Left lung (tissue), 10 donors: ENCODE data around the gene PRKD3. TPM values are rescaled to one million over a fixed set of nuclear protein-coding genes. Genes with fewer than 3 reads are reported as not detected.
A peak's percentile ranks its signal among the peaks of the same experiment; 100 is the strongest.

Experiments used
- ATAC-seq: fragments of 200-7000 bp; cut with Tn5 transposase; one replicate; pipeline ENCODE4 v1.9.1; 2020; ENCODE audit warnings: moderate library complexity
- DNase-seq, 4 donors: peaks; one replicate each; pipeline ENCODE4 v3.0.0-alpha.2; 2013 to 2020
- H3K27ac ChIP-seq, 2 donors: fragments of 200-600 bp; sonication (generic) in 1 of 2; one replicate each; pipeline versions ENCODE4 v1.5.0 to v1.8.0; 2020 to 2021
- H3K27me3 ChIP-seq, 2 donors: fragments of 200-600 bp; sonication (generic) in 1 of 2; one replicate each; pipeline versions ENCODE4 v1.5.0 to v1.8.0; 2020 to 2021
- H3K36me3 ChIP-seq, 2 donors: fragments of 200-600 bp; sonication (generic) in 1 of 2; one replicate each; pipeline versions ENCODE4 v1.5.0 to v1.8.0; 2020 to 2021
- H3K4me1 ChIP-seq, 2 donors: fragments of 200-600 bp; one replicate each; pipeline ENCODE4 v1.8.0; 2021
- H3K4me3 ChIP-seq, 2 donors: fragments of 200-600 bp; sonication (generic) in 1 of 2; one replicate each; pipeline versions ENCODE4 v1.5.0 to v1.8.0; 2020 to 2021; ENCODE audit warnings: mild to moderate bottlenecking in 1 of 2
- H3K9me3 ChIP-seq, 2 donors: fragments of 200-600 bp; sonication (generic) in 1 of 2; one replicate each; pipeline versions ENCODE4 v1.5.0 to v1.8.0; 2020 to 2021
- intact Hi-C, 2 donors: fragments of 100-400 bp; cut with DNase I; formaldehyde crosslinking; loops; one replicate each; pipeline versions ENCODE4 v1.11.2 to v1.14.2; 2022
- polyA plus RNA-seq, 6 donors: library from polyadenylated mRNA; unstranded; fragments of 120-200 nt; gene quantifications; one replicate each; pipeline ENCODE4 v1.2.1, GENCODE V29; 2013; ENCODE audit not compliant: insufficient read length in 6 of 6
- total RNA-seq, 2 donors: library from RNA; stranded (reverse); fragmentation: NEBNext Ultra II Directional; extraction: Animal tissue kit (Norgen Biotek cat#: 25700); gene quantifications; one replicate each; pipeline ENCODE4 v1.2.1, GENCODE V29; 2021
- TF ChIP-seq, protein P1 (sequence below), 2 donors: fragments of 200-600 bp; sonication (generic) in 1 of 2; IDR thresholded peaks; one replicate each; pipeline versions ENCODE4 v1.5.0 to v1.8.0; 2021; ENCODE audit warnings: antibody characterized with exemption in 2 of 2
- donor health status: DM: no; HTN: yes; CAD: no.
- donor health status: DM: no; HTN: no; CAD: no.

The PRKD3 gene
- total and polyA plus RNA-seq, 8 donors, result 36.2 to 65.8 (median 56.9) TPM

DNA sequence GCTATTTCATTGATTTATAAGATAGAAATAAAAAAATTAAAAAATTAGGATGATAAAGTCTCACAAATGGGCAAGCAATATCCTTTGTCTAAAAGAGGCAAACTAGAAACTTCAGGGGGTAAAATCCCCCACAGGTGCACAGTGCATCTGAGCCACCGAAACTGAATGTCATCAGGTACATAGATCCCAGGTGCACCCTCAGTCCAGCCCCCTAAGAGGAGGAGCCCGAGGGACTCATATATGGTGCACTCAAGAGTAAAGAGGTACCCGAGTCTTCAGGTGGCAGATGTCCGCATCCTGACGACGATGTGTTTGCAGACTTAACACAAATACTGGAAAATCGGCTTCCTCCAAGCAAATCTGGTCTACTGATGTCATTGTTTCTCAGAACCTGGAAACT lies 31.1 kb upstream of the PRKD3 start:
- Histone ChIP-seq H3K4me3 (no peak overlapping the region), H3K27ac (no peak overlapping the region), H3K36me3 (no peaks in the 10 kb centered on the region), H3K27me3 (no peaks in the 10 kb centered on the region), H3K4me1 (no peaks in the 10 kb centered on the region), H3K9me3 (no peaks in the 10 kb centered on the region)
- no peak for DNase-seq
- TF ChIP-seq, protein P1, sequence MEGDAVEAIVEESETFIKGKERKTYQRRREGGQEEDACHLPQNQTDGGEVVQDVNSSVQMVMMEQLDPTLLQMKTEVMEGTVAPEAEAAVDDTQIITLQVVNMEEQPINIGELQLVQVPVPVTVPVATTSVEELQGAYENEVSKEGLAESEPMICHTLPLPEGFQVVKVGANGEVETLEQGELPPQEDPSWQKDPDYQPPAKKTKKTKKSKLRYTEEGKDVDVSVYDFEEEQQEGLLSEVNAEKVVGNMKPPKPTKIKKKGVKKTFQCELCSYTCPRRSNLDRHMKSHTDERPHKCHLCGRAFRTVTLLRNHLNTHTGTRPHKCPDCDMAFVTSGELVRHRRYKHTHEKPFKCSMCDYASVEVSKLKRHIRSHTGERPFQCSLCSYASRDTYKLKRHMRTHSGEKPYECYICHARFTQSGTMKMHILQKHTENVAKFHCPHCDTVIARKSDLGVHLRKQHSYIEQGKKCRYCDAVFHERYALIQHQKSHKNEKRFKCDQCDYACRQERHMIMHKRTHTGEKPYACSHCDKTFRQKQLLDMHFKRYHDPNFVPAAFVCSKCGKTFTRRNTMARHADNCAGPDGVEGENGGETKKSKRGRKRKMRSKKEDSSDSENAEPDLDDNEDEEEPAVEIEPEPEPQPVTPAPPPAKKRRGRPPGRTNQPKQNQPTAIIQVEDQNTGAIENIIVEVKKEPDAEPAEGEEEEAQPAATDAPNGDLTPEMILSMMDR (IDR thresholded peaks at IDR 0.05), result no peak
- ATAC-seq, result no peak
- intact Hi-C loops, result no loop called here

DNA sequence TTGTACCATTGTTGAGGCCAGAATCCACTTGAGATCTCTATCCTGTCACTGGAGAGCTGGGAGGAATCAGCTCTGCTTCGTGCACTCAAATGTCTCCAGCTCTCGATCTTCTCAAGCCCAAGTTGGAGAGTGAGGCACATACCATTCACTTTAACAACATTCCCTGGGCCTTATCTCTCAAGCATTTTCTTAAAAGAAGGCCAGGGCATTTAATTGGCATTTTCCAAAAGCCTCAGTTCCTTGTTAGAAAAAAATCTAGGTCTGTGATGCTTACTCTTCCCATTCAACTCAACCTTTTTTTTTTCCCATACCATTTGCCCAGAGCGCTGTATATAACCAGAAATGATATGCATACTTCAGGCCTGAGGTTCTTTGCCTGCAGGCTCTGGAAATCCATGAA lies 29.9 kb upstream of the PRKD3 start:
- no peak overlapping the region for H3K4me3 ChIP-seq
- no peaks in the 10 kb centered on the region for H3K9me3 ChIP-seq
- H3K36me3 ChIP-seq, result no peaks in the 10 kb centered on the region
- no peaks in the 10 kb centered on the region for H3K27me3 ChIP-seq
- intact Hi-C loops, result no loop called here
- DNase-seq (no peak), ATAC-seq (no peak)
- TF ChIP-seq, protein P1 (IDR thresholded peaks at IDR 0.05), result no peak
- peaks cover 0 to 4% of the 10 kb centered on the region in 2 donors for H3K4me1 ChIP-seq
- no peak overlapping the region for H3K27ac ChIP-seq

DNA sequence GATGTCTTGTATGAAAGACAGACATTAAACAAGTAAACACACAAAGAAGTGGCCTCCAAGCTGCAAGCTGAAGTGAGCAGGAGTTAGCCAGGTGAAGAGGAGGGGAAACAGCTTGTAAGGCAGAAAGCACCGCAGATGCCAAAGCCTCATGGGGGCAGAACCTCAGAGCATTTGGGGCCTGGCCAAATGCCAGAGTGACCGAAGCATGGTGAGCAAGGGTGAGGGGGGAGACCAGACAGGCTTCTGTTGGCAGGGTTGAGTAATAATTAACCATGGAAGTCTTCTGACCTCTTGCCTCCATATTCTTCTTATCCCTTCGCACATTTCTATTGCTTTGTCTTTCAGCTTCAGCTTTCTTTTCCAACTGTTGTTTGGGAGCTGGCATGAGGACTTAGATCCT lies 25.4 kb upstream of the PRKD3 start:
- TF ChIP-seq, protein P1 (IDR thresholded peaks at IDR 0.05), result no peak
- H3K4me1 ChIP-seq, result peaks cover 4 to 29% of the 10 kb centered on the region in 2 donors
- no peak for ATAC-seq

DNA sequence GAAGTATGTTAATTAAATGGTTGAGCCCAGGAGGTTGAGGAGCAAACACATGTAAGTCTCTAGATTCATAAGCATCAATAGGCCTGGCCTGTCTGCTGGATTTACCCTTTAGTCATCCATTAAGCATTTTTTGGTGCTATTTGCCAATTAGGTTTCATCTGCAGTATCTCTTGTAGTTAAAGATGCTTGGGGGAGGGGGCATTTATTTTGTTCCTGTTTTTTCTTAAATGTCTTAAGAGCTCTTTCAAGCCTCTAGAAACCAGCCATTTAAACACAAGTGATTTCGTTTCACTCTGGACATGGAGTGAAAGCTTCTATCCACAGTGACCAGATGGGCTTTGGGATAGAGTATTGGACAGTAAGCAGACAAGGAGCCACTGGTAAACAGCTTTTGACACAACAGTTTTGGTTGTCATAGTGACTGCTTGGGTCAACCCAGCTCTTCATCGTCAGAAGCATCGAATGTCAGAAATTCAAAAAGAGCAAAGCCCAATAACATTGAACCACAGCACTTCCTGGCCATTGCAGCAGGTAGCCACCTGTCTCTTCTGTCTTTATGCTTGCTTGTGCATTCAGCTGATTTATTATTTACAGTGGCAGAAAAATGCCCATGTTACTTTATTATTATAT lies 24.7 kb upstream of the PRKD3 start:
- intact Hi-C loops, result no loop called here
- Histone ChIP-seq H3K4me3 (no peak overlapping the region), H3K36me3 (no peaks in the 10 kb centered on the region), H3K4me1 (peaks cover 8 to 33% of the 10 kb centered on the region in 2 donors), H3K27ac (no peak overlapping the region), H3K27me3 (no peaks in the 10 kb centered on the region), H3K9me3 (no peaks in the 10 kb centered on the region)
- ATAC-seq, result no peak
- DNase-seq, result no peak
- TF ChIP-seq, protein P1 (IDR thresholded peaks at IDR 0.05), result no peak

More for the DNA sequence above, 25.4 kb upstream of the PRKD3 start:
- Histone ChIP-seq H3K36me3 (no peaks in the 10 kb centered on the region), H3K9me3 (no peaks in the 10 kb centered on the region), H3K27ac (no peak overlapping the region), H3K27me3 (no peaks in the 10 kb centered on the region), H3K4me3 (no peak overlapping the region)
- intact Hi-C loops, result no loop called here
- peak in 1 of 4 donors; percentile 13 for DNase-seq

DNA sequence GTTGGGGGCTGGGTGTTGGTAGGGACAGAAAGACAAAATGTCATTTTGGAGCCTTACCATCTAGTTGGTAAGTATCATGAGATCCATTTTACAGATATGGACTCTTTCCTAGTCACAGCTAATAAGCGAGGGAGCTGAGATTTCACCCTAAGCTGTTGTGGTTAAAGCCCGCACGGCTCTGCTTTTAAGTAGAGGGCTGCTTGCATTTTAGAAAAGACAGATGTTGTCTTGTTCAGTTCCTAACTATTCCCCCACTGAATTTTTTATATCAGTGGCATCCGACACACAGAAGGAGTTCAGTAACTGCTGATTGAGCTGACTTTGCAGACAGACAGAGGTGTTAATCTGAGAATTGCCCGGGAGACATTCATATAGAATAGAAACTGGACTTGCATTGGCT lies 23.5 kb upstream of the PRKD3 start:
- DNase-seq (no peak), ATAC-seq (no peak)

More for the DNA sequence above, 23.5 kb upstream of the PRKD3 start:
- H3K4me3 ChIP-seq, result no peak overlapping the region
- H3K27ac ChIP-seq, result no peak overlapping the region
- no peaks in the 10 kb centered on the region for H3K27me3 ChIP-seq
- H3K9me3 ChIP-seq, result no peaks in the 10 kb centered on the region
- intact Hi-C loops, result no loop called here
- TF ChIP-seq, protein P1 (IDR thresholded peaks at IDR 0.05), result no peak
- H3K36me3 ChIP-seq, result no peaks in the 10 kb centered on the region
- H3K4me1 ChIP-seq, result peaks cover 11 to 45% of the 10 kb centered on the region in 2 donors
